Activated CD8-positive, alpha-beta T cell treated with anti-CD3 and anti-CD28 coated beads for 36 hours (primary cell): ENCODE measurements around the gene NELFA. TPM values are rescaled to one million over a fixed set of nuclear protein-coding genes. Genes with fewer than 3 reads are reported as not detected.

Experiments
- ATAC-seq: fragments of 200-7000 bp; cut with Tn5 transposase; one replicate; pipeline ENCODE4 v1.10.0; 2021; ENCODE audit warnings: mild to moderate bottlenecking, moderate library complexity
- CTCF ChIA-PET: fragments of 350-600 bp; sonication (Branson Sonifier 250); formaldehyde crosslinking; loops from one replicate; lab custom pipeline; 2021; ENCODE audit warnings: antibody characterized with exemption; lab: Charles Lee
- POLR2A ChIA-PET: fragments of 350-600 bp; sonication (Branson Sonifier 250); formaldehyde crosslinking; loops from one replicate; lab custom pipeline; 2021; ENCODE audit warnings: antibody characterized with exemption; lab: Charles Lee
- DNase-seq: peaks from one replicate; pipeline ENCODE4 v3.0.0-alpha.2; 2020
- H3K27ac Mint-ChIP-seq: one replicate; pipeline ENCODE4 v1.8.0; 2021; ENCODE audit warnings: mild to moderate bottlenecking, mixed read lengths
- H3K27me3 Mint-ChIP-seq: one replicate; pipeline ENCODE4 v1.8.0; 2021; ENCODE audit warnings: mixed read lengths
- H3K36me3 Mint-ChIP-seq: one replicate; pipeline ENCODE4 v1.8.0; 2021; ENCODE audit warnings: low read depth, mixed read lengths
- H3K4me1 Mint-ChIP-seq: one replicate; pipeline ENCODE4 v1.8.0; 2021; ENCODE audit warnings: low read depth, mixed read lengths
- H3K4me3 Mint-ChIP-seq: one replicate; pipeline ENCODE4 v1.8.0; 2021; ENCODE audit warnings: mild to moderate bottlenecking, moderate library complexity, mixed read lengths
- H3K9me3 Mint-ChIP-seq: one replicate; pipeline ENCODE4 v1.8.0; 2021; ENCODE audit warnings: mixed read lengths
- CTCF ChIP-seq: fragments of 200-600 bp; IDR thresholded peaks from one replicate; pipeline ENCODE4 v1.8.0; 2022; ENCODE audit warnings: antibody characterized with exemption, mild to moderate bottlenecking
- intact Hi-C: fragments of 100-400 bp; cut with micrococcal nuclease; formaldehyde crosslinking; loops from one replicate; pipeline ENCODE4 v1.10.0; 2022
- total RNA-seq, 2 experiments: library from RNA; stranded (reverse); gene quantifications; one replicate each; pipeline ENCODE4 v1.2.3, GENCODE V29; 2021

Gene NELFA
- total RNA-seq, 2 experiments from 2014 or later: 43.9 to 46.3 TPM

DNA sequence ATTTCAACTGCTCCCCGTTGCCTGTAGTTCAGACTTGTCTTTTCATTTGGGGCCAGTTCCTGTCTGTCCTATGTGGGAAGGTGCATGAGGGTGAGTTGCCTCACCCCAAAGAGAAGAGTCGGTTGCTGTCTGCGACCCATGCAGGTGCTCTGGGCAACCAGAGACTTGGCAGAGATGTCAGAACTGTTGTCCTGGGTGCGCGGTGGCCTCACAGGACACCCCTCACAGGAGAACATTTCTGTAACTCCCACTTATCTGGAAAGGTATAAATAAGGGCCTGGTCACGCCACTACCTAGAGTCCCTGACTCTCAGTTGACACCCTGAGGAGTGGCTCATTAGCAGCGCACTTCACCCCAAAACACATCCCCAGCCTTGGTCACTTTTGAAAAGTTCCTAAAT lies 40.6 kb upstream of the NELFA start:
- Mint-ChIP-seq H3K27me3 (peaks cover 26% of the 10 kb centered on the region), H3K4me3 (no peak overlapping the region), H3K4me1 (no peaks in the 10 kb centered on the region), H3K27ac (no peak overlapping the region), H3K9me3 (no peaks in the 10 kb centered on the region), H3K36me3 (no peaks in the 10 kb centered on the region)
- no peak for TF ChIP-seq CTCF
- intact Hi-C loops: no loop called here
- ChIA-PET POLR2A (no interaction called here), CTCF (interaction anchor here (2.0 kb wide), 1 partner anchor 171 kb away, joined by 5 read pairs; no protein-coding TSS in a partner anchor)
- DNase-seq (no peak), ATAC-seq (no peak)

DNA sequence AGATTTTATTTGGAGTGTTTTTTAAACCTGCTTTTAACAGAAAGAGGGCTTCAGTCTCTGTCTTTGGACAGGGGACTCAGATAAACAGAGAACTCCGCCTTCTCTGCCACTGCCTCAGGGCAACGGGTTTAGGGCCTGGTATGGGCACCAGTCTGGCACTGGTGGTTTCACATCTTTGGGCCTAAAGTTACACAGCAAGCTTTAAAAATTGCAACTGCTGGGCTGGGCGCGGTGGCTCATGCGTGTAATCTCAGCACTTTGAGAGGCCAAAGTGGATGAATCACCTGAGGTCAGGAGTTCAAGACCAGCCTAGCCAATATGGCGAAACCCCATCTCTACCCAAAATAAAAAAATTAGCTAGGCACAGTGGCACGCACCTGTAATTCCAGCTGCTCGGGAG lies 40.1 kb upstream of the NELFA start:
- ChIA-PET POLR2A (no interaction called here), CTCF (interaction anchor here (2.0 kb wide), 1 partner anchor 171 kb away, joined by 5 read pairs; no protein-coding TSS in a partner anchor)
- Mint-ChIP-seq H3K9me3 (no peaks in the 10 kb centered on the region), H3K27me3 (peaks cover 22% of the 10 kb centered on the region), H3K4me3 (no peak overlapping the region), H3K36me3 (no peaks in the 10 kb centered on the region), H3K27ac (no peak overlapping the region), H3K4me1 (no peaks in the 10 kb centered on the region)
- DNase-seq: no peak
- intact Hi-C loops: no loop called here
- ATAC-seq: no peak
- no peak for TF ChIP-seq CTCF

DNA sequence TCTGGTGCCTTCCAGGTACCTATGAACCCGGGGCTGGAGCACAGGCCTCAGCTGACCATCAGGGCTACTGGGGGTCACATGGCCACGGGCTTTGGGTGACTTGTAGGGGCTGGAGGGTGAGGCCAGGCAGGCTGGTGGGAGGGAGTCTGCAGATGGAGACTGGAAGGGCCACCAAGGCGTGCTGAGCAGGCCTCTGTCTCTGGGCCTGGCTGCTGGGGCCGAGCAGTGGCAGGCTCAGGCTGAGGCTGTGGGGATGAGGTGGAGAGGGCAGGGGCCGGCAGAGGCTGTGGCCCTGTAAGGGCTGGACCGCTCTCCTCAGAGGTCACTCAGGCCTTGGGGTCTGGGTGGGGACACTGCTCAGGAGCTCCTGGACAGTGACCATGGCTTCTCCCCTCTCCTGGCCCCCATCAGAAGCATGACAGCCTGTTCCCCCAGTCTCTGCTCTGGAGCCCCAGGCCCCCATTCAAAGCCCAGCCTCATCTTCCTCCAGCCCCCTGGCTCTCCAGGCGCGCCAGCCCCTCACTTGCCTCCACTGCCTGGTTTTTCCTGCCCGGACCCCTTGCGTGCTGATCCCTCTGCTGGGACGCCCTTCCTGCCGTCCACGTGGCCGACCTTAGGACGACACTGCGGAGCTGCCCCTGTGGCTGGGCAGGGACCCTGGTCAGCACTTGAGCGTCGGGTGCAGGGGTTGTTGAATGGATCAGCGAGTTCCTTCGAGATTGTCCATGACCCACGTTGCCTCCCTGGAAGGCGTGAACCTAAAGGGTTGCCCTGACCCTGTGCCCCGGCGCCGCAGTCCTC lies 39.2 kb upstream of the NELFA start:
- no peaks in the 10 kb centered on the region for H3K36me3 Mint-ChIP-seq

DNA sequence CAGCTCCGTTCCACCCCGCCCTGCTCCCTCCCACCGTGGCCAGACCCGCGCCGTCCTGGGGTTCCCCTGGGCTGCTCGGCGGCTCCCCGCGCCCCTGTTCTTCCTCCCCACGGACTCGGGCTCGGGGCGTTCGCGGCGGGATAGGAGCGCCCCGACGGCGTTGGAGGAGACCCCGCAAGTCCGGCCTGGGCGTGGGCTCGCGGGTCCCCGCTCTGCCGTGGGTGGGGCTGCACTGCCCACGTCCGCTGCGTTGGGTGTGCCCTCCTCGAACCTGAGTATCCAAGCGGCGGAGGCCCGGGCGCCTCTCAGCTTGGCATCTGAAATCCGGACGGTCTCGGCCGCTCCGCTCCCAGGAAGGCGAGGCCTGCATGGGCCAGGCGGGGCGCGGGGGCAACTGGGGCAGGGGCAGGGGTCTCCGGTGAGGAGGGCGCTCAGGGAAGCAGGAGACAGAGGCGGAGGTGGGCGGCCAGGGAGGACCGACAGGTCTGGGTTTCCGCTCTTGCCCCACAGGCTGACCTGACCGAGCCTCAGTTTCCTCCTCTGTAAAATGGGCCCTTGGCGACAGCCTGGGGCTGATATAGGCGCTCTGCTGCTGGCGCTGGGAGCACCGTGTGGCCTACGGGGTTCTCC lies 38.4 kb upstream of the NELFA start:
- ATAC-seq: no peak
- intact Hi-C loops: no loop called here
- Mint-ChIP-seq H3K36me3 (no peaks in the 10 kb centered on the region), H3K4me1 (no peaks in the 10 kb centered on the region), H3K9me3 (no peaks in the 10 kb centered on the region), H3K27ac (no peak overlapping the region), H3K27me3 (peaks cover 21% of the 10 kb centered on the region), H3K4me3 (no peak overlapping the region)
- DNase-seq: no peak
- TF ChIP-seq CTCF: no peak
- POLR2A ChIA-PET: interaction anchor here (1.2 kb wide), 1 partner anchor 39 kb away, joined by 3 read pairs; the partner anchor contains the start of gene NELFA
- CTCF ChIA-PET: no interaction called here

More for the DNA sequence above, 39.2 kb upstream of the NELFA start:
- DNase-seq (no peak), ATAC-seq (no peak)
- POLR2A ChIA-PET: no interaction called here
- H3K27me3 Mint-ChIP-seq: peaks cover 22% of the 10 kb centered on the region
- H3K4me1 Mint-ChIP-seq: no peaks in the 10 kb centered on the region
- CTCF ChIA-PET: interaction anchor here (2.0 kb wide), 1 partner anchor 172 kb away, joined by 5 read pairs; no protein-coding TSS in a partner anchor
- no peak overlapping the region for H3K4me3 Mint-ChIP-seq
- no peak for TF ChIP-seq CTCF
- intact Hi-C loops: no loop called here
- H3K9me3 Mint-ChIP-seq: no peaks in the 10 kb centered on the region
- no peak overlapping the region for H3K27ac Mint-ChIP-seq
